KG1 (cell line): ENCODE measurements around the gene LAMB3.
"Not testable (repeated sequence)": the region's sequence is repeated elsewhere in the genome, so short reads cannot be mapped to it uniquely, and the experiment has no call there.

Experiments
- DNase-seq: peaks from one replicate; lab custom pipeline; 2025; lab: John Stamatoyannopoulos, UW

Gene LAMB3

GRCh38 chr1:209652121-209652735 is at the start of gene LAMB3:
Gene LAMB3 (minus strand): TSS chr1:209652425. CDS start chr1:209650944, 1,481 bp downstream.
- no peak for DNase-seq

DNA sequence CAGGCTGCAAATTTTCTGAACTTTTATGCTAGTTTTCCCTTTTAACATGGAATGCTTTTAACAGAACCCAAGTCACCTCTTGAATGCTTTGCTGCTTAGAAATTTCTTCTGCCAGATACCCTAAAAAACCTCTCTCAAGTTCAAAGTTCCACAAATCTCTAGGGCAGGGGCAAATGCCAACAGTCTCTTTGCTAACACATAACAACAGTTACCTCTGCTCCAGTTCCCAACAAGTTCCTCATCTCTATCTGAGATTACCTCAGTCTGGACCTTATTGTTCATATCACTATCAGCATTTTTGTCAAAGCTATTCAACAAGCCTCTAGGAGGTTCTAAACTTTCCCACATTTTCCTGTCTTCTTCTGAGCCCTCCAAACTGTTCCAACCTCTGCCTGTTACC is 48.5 kb upstream of the LAMB3 start:
- DNase-seq = not testable (repeated sequence)

GRCh38 chr1:209697126-209697525 is 44.9 kb upstream of the LAMB3 start:
- no peak for DNase-seq

DNA sequence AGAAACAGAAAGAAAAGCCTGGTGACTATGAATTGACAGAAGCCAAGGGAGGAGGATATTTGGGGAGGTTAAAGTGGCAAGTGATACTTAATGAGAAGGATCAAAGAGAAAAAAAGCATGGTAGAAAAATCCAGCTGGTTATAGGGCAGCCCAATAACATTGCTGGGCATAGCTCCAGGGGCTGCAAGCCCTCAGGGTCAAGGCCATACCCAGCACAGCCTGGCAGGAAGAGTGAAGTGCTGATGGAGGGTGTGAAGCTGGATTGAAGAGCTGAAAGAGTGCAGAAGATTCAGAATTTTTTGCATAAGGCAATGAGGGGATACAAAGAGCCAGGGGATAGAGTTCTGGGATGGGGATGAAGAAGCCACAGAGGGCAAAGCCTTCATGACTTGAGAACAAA is 44.4 kb upstream of the LAMB3 start:
- DNase-seq = no peak

DNA sequence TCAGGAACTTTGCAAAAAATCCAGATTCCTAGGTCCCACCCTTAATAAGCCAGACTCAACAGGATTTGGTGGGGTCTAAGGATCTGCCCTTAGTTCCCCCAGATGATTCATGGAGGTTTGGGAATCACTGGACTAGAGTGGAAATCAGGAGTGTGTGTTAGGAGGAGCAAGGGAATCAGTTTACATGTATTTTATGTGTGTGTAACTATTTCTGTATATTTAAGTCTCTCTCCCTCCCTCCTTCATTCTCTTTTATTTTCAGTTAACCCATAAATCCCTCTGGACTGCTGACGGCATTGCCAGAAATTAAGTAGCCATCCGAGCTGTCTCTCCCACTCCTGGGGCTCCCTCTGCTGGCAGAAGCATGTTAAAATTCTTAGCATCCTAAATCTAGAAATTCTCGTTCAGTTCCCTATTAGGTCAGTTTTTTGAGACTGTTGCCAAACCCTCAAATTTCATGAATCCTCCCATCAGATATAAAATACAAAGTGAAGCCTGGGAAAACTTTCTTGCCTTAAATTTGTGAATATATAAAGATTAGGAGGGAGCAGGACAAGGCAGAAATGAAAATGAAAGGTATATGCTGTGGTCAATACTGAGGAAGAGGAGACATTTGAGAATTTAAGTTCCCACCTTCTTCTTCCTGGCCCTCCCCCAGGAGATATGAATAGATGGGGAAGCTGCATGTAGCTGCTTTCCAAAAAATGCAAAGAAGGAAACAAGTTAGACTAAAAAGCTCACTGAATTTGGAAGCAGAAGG is 40.7 kb upstream of the LAMB3 start:
- DNase-seq = peak; percentile 36

- no peak for DNase-seq
These were observed 40.1 kb upstream of the LAMB3 start for GRCh38 chr1:209692296-209692695.

DNA sequence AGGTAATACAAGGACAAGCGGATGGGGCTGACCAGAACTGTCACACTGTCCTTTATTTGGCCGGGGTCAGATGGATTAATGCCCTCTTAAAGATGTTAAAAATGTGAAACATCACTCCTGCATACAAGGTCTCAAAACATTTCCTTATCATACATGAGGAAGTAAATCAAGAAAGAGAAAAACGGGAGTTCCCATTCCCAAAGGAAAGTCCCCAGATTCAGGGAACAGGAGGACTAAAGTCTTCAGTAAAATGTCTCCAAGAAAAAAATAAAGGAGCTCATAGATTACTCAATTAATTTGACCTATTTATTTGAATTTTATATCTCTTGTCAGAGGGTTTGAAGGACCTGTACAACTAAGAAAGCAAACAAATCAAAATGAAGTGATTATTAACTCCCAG is 39.0 kb upstream of the LAMB3 start:
- no peak for DNase-seq

GRCh38 chr1:209689477-209689876 is 37.3 kb upstream of the LAMB3 start:
- no peak for DNase-seq

DNA sequence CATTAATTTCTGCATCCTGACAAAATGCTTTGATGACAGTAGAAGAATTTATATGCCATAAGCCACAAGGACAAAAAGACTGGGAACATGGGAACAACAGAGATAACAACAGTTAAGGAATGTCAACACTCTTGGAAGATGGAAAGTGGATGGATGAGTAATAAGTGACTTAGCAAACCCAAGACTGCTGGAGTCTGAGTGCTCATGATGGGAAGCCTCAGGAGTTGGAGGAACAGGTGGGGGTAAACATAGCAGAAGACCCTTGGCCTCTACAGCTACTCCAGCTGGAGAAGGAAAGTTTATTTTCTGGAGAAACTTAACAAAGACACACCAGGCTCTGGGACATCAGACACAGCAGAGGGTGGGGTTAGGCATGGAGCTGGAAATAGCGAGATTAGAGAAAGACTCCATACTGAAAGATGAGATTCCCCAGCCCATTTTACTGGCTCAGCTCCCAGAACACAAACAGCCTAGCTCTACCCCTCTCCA is 36.6 kb upstream of the LAMB3 start:
- no peak for DNase-seq

GRCh38 chr1:209686322-209686721 is 34.1 kb upstream of the LAMB3 start:
- no peak for DNase-seq

- DNase-seq = no peak
These were observed 33.6 kb upstream of the LAMB3 start for GRCh38 chr1:209685821-209686220.

- no peak for DNase-seq
These were observed 26.8 kb upstream of the LAMB3 start for GRCh38 chr1:209678981-209679539.

DNA sequence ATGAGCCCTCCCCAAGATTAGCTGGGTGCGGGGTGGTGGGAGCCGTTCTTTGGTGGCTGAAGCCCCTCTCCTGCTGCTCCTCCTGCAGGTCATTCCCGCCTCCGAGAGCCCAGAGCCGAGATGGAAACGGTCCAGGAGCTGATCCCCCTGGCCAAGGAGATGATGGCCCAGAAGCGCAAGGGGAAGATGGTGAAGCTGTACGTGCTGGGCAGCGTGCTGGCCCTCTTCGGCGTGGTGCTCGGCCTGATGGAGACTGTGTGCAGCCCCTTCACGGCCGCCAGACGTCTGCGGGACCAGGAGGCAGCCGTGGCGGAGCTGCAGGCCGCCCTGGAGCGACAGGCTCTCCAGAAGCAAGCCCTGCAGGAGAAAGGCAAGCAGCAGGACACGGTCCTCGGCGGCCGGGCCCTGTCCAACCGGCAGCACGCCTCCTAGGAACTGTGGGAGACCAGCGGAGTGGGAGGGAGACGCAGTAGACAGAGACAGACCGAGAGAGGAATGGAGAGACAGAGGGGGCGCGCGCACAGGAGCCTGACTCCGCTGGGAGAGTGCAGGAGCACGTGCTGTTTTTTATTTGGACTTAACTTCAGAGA is 23.4 kb upstream of the LAMB3 start:
- DNase-seq = no peak

DNA sequence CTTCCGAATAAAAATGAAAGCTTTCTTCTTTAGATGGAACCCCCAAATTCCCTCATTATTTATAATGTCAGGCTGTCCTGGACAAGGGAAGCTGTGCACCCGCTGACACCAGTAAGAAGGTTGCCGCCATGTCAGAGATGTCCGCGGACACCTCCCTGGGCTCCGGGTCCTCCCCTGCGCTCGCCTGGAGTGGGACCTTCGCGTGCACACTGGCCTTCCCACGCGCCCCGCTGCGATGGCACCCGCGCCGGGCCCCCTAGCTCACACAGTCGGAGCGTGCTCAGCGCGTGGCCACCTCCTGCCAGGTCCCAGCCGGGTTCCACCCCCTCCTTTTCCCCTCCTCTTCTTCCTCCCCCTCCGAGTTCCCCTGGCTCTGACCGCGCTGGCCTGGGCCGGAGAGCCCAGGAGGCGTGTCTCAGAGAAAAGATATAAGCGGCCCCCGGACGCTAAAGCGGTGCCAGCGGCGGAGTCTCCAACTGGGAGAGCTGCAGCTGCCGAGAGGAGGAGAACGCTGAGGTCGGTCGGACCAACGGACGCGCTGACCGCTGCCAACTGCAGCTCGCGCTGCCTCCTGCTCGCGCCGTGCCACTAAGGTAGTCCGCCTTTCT is 22.8 kb upstream of the LAMB3 start, which contains the start of gene G0S2:
TSS of gene G0S2 (plus strand) at position 456 of the 608 bp plus-strand sequence. CDS start 273 bp downstream, outside the sequence.
- DNase-seq = no peak

- DNase-seq = no peak
These were observed 21.6 kb upstream of the LAMB3 start for GRCh38 chr1:209673631-209674417.

DNA sequence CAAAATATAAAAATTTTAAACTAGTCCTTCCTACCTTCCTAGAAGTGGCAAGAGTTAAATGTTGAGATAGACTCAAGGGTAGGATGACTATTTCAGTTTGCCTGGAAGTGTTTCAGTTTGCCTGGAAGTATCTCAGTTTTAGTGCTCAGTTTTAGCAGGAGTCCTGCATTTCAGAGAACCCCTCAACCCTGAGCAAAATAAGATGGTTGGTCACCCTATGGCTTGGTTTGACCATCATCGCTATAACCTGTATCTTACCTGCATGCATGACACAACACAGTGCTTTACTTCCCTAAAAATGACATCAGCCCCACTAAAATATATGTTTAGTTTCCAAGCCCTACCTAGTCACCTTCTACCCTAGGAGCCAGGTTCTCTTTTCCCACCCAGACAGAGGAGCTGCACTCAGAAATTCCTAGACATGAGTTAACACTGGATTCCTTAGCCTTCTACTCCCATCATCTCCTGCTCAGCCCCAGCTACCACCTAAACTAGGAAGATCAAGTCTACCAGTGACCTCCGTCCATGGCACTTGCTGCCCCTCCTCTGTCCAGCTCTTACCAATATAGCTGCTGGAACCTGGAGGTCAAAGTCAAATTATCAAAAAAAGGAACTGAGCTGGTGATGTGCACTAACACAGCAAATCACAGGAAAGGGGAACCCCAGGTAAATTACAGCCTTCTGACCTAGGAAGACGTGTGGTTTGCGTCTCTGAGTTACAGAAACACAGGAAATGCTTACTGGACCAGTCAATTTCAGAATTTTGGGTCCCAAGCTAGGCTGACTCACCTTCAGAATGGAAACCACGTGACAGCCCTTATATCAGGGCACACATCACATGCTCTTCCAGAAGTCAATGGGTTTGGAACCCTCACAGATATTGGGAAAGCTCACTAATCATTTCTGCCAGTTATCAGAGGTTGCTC is 20.7 kb upstream of the LAMB3 start:
- DNase-seq = no peak

- DNase-seq = no peak
These were observed 18.3 kb upstream of the LAMB3 start for GRCh38 chr1:209670441-209671082.

DNA sequence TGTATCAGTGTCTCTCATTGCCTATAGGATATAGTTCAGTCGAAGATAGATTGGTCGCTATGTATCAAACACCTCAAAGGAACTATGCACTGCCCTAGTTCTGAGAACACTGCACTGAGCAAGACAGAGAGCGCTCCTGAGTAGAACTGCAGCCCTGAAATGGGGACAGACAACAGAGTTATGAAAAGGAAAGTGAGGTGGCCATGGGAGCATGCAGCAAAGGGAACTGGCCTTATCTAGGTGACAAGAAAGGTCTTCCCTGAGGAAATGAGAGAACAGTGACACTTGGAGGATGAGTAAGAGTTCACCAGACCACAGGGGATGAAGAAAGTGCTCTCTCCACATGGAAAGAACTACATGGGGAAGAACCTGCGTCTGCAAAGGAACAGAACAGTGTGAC is 15.5 kb upstream of the LAMB3 start:
- no peak for DNase-seq

- no peak for DNase-seq
These were observed 14.9 kb upstream of the LAMB3 start for GRCh38 chr1:209667103-209667502.

DNA sequence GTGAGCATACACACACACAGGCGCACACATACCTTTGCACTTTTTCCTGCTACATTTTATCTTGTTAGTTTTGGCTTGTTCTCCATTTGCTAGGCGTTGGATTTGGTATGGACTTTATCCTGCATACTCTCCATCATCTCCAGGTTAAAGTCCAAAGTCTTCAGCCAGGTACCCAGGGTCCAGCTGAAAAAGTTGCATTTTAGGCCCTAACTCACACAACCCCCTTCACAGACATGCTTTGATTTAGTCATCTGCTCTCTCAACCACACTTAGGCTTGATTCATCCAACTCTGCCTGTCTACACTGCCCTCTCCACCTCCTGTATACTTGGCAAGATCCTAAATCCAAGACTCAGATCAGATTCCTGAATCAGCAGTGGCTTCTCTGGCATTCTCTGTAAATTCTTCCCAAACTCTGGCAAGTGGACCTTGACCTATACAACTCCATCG is 10.7 kb upstream of the LAMB3 start:
- DNase-seq = no peak
